Activated CD4-positive, alpha-beta T cell treated with anti-CD3 and anti-CD28 coated beads for 36 hours (primary cell): Measurements from ENCODE around the gene TMED3. TPM values are rescaled to one million over a fixed set of nuclear protein-coding genes. Genes with fewer than 3 reads are reported as not detected.
"Not testable (repeated sequence)": the region's sequence is repeated elsewhere in the genome, so short reads cannot be mapped to it uniquely, and the experiment has no call there.

ENCODE experiments used
- ATAC-seq: fragments of 200-7000 bp; cut with Tn5 transposase; one replicate; pipeline ENCODE4 v1.10.0; 2021; ENCODE audit warnings: mild to moderate bottlenecking, moderate library complexity
- CTCF ChIA-PET: fragments of 350-600 bp; sonication (Branson Sonifier 250); formaldehyde crosslinking; loops from one replicate; lab custom pipeline; 2021; ENCODE audit warnings: antibody characterized with exemption; lab: Charles Lee
- POLR2A ChIA-PET: fragments of 350-600 bp; sonication (Branson Sonifier 250); formaldehyde crosslinking; loops from one replicate; lab custom pipeline; 2021; ENCODE audit warnings: antibody characterized with exemption, inconsistent platforms; lab: Charles Lee
- DNase-seq: peaks from one replicate; pipeline ENCODE4 v3.0.0-alpha.2; 2020
- H3K27ac Mint-ChIP-seq: one replicate; pipeline ENCODE4 v1.8.0; 2021; ENCODE audit warnings: mixed read lengths
- H3K27me3 Mint-ChIP-seq: one replicate; pipeline ENCODE4 v1.8.0; 2021; ENCODE audit warnings: mixed read lengths
- H3K36me3 Mint-ChIP-seq: one replicate; pipeline ENCODE4 v1.8.0; 2021; ENCODE audit warnings: low read depth, mixed read lengths
- H3K4me1 Mint-ChIP-seq: one replicate; pipeline ENCODE4 v1.8.0; 2021; ENCODE audit warnings: mixed read lengths
- H3K4me3 Mint-ChIP-seq: one replicate; pipeline ENCODE4 v1.8.0; 2021; ENCODE audit warnings: mild to moderate bottlenecking, moderate library complexity, mixed read lengths
- H3K9me3 Mint-ChIP-seq: one replicate; pipeline ENCODE4 v1.8.0; 2021; ENCODE audit warnings: low read depth, mixed read lengths
- intact Hi-C, 2 experiments: fragments of 100-400 bp; cut with DNase I in 1 of 2; cut with micrococcal nuclease in 1 of 2; formaldehyde crosslinking; loops; one replicate each; pipeline versions ENCODE4 v1.14.2 to v1.15.1; 2022 to 2024; cut with DNase I, micrococcal nuclease
- total RNA-seq, 2 experiments: library from RNA; stranded (reverse); gene quantifications; one replicate each; pipeline ENCODE4 v1.2.3, GENCODE V29; 2021

TMED3 gene
- total RNA-seq, 2 experiments from 2014 or later, result 33.5 to 37.2 TPM

DNA sequence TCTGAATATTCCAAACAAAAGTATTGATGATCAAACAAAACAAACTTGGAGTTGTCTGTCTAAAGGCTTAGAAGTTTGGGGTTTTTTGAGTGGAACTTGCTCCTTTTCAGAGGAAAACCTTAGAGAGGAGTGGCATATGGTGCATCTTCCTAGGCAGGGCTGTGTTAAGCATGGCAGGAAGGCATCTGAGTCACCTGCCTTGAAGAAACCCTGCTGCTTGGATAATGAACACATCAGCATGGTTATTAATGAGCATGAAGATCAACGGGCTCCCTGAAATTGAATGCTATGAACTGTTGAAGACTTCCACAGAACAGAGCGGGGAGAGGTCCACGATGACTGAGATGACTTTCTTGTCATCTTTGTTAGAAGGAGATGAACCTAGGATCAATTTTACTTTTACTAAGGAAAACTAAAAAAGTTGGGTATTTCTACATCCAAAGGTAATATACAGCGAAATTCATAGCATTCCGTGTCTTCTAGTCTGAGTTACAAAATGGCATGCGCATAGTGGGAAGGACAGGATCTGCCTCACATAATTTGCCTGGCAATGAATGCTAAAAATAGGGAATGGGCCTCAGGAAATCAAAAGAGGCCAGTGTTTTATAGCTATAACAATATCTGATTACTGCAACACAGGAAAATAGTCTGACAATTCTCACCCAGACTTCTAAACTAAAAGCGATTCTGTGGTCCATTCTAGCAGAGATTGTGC lies 11.6 kb upstream of the TMED3 start:
- intact Hi-C loops, result no loop called here
- ChIA-PET CTCF (interaction anchor here (0.6 to 0.7 kb wide), 2 partner anchors 11 to 73 kb away, joined by 3 read pairs; no protein-coding TSS in a partner anchor), POLR2A (no interaction called here)
- no peak overlapping the region for H3K4me3 Mint-ChIP-seq
- no peak overlapping the region for H3K27ac Mint-ChIP-seq
- no peaks in the 10 kb centered on the region for H3K36me3 Mint-ChIP-seq
- no peaks in the 10 kb centered on the region for H3K4me1 Mint-ChIP-seq
- DNase-seq (no peak), ATAC-seq (no peak)
- peaks cover 29% of the 10 kb centered on the region for H3K27me3 Mint-ChIP-seq
- no peaks in the 10 kb centered on the region for H3K9me3 Mint-ChIP-seq

DNA sequence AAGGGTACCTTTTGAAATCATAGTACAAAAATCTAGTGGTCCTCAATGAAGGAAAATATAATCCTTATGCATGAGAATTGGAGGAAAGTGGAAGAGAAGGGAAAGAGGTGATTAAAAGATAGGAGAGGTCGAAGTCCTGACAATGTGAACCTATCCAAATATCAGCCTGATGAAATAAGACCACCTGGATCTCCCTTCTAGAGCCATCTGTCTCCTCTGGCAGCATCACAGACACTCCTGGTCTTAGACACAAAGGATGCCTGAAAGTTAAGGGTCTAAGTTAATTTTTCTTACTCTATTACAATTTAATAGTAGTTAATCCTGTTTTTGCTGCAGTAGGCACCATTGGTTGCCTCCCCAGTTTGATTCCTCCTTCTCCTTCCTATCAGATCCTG lies 11.1 kb upstream of the TMED3 start:
- ChIA-PET CTCF (no interaction called here), POLR2A (no interaction called here)
- DNase-seq (no peak), ATAC-seq (no peak)
- Mint-ChIP-seq H3K27ac (no peak overlapping the region), H3K36me3 (no peaks in the 10 kb centered on the region), H3K9me3 (no peaks in the 10 kb centered on the region), H3K27me3 (peaks cover 35% of the 10 kb centered on the region), H3K4me3 (no peak overlapping the region), H3K4me1 (no peaks in the 10 kb centered on the region)
- intact Hi-C loops, result no loop called here

DNA sequence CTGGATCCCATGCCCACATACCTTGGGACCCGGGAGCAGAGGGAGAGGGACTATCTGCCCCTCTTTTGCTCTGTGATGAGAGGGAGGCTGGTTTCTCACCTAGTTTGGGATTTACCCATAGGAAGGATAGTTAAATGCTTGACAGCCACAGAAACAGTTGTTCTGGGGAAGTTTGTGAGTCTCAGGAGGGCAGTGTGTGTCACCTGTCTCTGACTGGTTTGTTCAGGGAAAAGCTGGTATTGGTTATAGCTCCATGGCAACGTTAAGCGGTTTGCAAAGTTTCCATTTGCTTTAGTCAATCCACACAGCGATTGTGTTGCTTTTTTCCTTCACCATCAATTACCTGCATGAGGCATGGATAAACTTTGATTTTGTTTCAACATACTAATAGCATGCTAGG lies 3.7 kb upstream of the TMED3 start:
- H3K4me3 Mint-ChIP-seq, result no peak overlapping the region
- peaks cover 9% of the 10 kb centered on the region for H3K4me1 Mint-ChIP-seq
- H3K9me3 Mint-ChIP-seq, result no peaks in the 10 kb centered on the region
- intact Hi-C loops, result no loop called here
- ChIA-PET POLR2A (no interaction called here), CTCF (no interaction called here)
- DNase-seq, result no peak
- H3K27ac Mint-ChIP-seq, result no peak overlapping the region
- no peak for ATAC-seq
- H3K36me3 Mint-ChIP-seq, result peaks cover 5% of the 10 kb centered on the region
- H3K27me3 Mint-ChIP-seq, result peaks cover 43% of the 10 kb centered on the region

DNA sequence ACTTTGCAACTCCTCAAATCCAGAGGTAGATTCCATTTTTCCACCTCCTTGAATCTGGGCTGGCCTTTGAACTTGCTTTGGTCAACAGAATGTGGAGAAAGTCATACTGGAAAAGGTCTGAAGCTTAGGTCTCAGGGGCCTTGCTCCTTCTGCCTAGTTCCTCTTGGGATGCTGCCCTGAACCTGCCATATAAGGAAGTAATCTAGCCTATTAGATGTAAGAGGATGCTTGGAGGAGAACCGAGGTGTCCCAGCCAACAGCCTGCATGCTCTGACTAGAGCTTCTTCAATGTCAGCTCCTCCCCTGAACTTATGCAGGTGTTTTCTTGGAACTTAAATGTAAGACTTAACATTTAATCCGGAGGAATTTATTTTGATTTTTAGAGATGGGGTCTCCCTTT lies 2.0 kb upstream of the TMED3 start:
- intact Hi-C loops, result no loop called here
- DNase-seq (no peak), ATAC-seq (no peak)
- ChIA-PET POLR2A (no interaction called here), CTCF (interaction anchor here (0.7 to 1.3 kb wide), 3 partner anchors 11 to 30 kb away, joined by 3 read pairs; no protein-coding TSS in a partner anchor)
- Mint-ChIP-seq H3K4me1 (peaks cover 25% of the 10 kb centered on the region), H3K27ac (no peak overlapping the region), H3K4me3 (no peak overlapping the region), H3K36me3 (peaks cover 19% of the 10 kb centered on the region), H3K9me3 (no peaks in the 10 kb centered on the region), H3K27me3 (peaks cover 37% of the 10 kb centered on the region)

DNA sequence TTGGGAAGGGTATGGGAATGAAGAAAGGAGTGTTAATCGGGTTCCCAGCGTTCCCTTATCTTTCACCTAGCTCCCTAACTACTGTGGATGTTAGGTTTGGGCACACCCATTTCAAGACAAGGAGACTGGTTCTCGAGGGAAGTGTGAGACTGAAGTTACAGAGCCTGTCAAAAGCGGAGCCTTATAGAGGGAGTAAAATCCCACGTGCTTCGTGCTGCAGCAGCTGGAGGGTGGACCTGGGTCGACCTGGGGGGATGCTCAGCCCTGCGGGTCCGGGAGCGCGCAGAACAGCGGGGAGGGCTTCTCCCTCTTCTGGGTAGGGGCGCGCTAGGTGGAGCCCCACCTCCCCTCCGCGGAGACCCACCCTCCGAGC lies 314 bp upstream of the TMED3 start:
- ATAC-seq (peak; percentile 54), DNase-seq (no peak)
- CTCF ChIA-PET, result interaction anchor here (1.2 kb wide), 1 partner anchor 12 kb away, joined by 3 read pairs; no protein-coding TSS in a partner anchor
- Mint-ChIP-seq H3K4me3 (peak overlapping the region; percentile 81), H3K27ac (no peak overlapping the region), H3K4me1 (peaks cover 28% of the 10 kb centered on the region), H3K27me3 (peaks cover 25% of the 10 kb centered on the region), H3K9me3 (no peaks in the 10 kb centered on the region), H3K36me3 (peaks cover 35% of the 10 kb centered on the region)
- POLR2A ChIA-PET, result no interaction called here
- intact Hi-C loops, result loop anchor here in 1 of 2 experiments (2.0 to 5.0 kb wide), 4 partner anchors 657 to 873 kb away; partner anchors contain the start of genes FAH, IREB2 and ZFAND6

DNA sequence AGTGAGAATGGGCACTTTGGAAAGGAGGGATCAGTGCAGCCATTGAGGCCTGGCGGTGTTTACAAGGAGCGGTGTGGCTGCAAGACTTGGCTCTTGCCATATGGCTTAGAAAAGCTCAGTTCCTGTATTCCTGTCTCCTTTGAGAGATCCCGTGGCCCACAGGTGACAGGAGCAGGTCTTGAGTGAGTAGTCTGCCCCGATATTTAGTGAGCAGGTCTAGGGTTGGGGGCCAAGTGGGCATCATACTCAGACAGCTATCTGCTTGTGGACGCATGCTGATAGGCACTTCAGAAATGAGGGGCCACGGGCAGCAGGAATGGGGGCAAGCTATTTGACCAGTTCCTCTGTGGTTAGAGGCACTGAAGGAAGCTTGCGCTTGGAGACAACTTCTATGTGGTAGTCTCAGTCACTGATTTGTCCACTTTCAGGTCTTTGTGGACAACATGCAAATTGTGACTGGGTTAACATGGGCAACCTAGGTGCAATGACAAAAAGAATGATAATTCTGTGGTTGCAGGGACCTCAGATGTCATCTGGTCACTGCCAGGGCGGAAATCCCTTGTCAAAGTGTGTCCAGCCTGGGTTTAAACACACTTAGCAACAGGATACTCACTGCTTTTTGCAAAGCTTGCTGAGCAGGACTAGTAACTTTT lies 1.1 kb downstream of the TMED3 start:
- H3K27ac Mint-ChIP-seq, result peak overlapping the region; percentile 77
- no peaks in the 10 kb centered on the region for H3K9me3 Mint-ChIP-seq
- peak overlapping the region; percentile 81 for H3K4me3 Mint-ChIP-seq
- ChIA-PET POLR2A (no interaction called here), CTCF (interaction anchor here (0.6 to 1.0 kb wide), 3 partner anchors 13 to 670 kb away, joined by 3 read pairs; no protein-coding TSS in a partner anchor)
- intact Hi-C loops, result loop anchor here in 1 of 2 experiments (1.0 to 5.0 kb wide), 5 partner anchors 611 to 875 kb away; partner anchors contain the start of genes FAH, IREB2 and ZFAND6
- H3K27me3 Mint-ChIP-seq, result peaks cover 23% of the 10 kb centered on the region
- ATAC-seq (no peak), DNase-seq (no peak)
- peaks cover 47% of the 10 kb centered on the region for H3K36me3 Mint-ChIP-seq
- peaks cover 35% of the 10 kb centered on the region for H3K4me1 Mint-ChIP-seq

DNA sequence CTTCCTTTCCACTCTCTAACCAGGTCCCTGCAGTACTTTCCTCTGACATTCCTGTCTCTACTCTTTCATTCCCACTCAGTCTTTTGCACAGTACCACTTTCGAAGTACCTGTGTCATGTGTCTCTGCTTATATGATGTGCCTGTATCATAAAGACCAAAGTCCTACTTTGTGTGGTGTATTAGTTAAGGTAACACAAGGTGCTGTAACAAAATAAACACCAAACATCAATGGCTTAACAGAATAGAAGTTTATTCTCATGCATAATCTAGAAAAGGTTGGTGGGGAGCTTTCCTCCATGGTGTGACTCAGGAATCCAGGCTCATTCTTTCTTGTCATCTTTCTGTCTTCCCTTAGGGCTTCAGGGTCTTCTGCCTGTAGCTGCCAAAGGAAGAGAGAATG lies 3.3 kb downstream of the TMED3 start:
- Mint-ChIP-seq H3K4me3 (no peak overlapping the region), H3K27ac (no peak overlapping the region), H3K9me3 (no peaks in the 10 kb centered on the region), H3K36me3 (peaks cover 68% of the 10 kb centered on the region), H3K27me3 (peaks cover 8% of the 10 kb centered on the region), H3K4me1 (peaks cover 39% of the 10 kb centered on the region)
- ATAC-seq (no peak), DNase-seq (no peak)
- intact Hi-C loops, result loop anchor here in 1 of 2 experiments (5.0 kb wide), 3 partner anchors 653 to 877 kb away; partner anchors contain the start of genes FAH and IREB2
- CTCF ChIA-PET, result no interaction called here
- POLR2A ChIA-PET, result no interaction called here

DNA sequence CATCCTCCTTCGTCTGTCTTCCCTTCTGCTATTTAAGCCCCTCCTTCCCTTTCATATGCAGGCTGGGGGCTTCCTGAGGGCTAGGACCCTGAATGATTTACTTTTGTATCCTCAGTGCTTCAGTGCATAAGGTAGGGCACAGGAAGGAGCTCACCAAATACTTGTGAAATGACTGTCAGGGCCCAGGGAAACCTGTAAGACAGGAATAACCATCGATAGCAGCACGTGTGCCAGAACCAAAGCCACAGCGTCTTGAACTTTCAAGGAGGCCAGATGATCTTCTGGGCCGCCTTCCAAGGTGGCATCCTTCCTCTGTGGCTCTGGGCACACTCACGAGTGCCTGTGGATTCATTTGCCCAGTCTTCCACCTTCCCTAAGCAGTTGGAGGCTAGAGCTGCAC lies 3.9 kb downstream of the TMED3 start:
- Mint-ChIP-seq H3K27ac (no peak overlapping the region), H3K4me1 (peaks cover 39% of the 10 kb centered on the region), H3K9me3 (no peaks in the 10 kb centered on the region), H3K27me3 (peaks cover 4% of the 10 kb centered on the region), H3K36me3 (peaks cover 74% of the 10 kb centered on the region), H3K4me3 (no peak overlapping the region)
- CTCF ChIA-PET, result no interaction called here
- POLR2A ChIA-PET, result no interaction called here
- ATAC-seq (no peak), DNase-seq (no peak)
- intact Hi-C loops, result loop anchor here in 1 of 2 experiments (5.0 kb wide), 3 partner anchors 652 to 878 kb away; partner anchors contain the start of genes FAH and IREB2

DNA sequence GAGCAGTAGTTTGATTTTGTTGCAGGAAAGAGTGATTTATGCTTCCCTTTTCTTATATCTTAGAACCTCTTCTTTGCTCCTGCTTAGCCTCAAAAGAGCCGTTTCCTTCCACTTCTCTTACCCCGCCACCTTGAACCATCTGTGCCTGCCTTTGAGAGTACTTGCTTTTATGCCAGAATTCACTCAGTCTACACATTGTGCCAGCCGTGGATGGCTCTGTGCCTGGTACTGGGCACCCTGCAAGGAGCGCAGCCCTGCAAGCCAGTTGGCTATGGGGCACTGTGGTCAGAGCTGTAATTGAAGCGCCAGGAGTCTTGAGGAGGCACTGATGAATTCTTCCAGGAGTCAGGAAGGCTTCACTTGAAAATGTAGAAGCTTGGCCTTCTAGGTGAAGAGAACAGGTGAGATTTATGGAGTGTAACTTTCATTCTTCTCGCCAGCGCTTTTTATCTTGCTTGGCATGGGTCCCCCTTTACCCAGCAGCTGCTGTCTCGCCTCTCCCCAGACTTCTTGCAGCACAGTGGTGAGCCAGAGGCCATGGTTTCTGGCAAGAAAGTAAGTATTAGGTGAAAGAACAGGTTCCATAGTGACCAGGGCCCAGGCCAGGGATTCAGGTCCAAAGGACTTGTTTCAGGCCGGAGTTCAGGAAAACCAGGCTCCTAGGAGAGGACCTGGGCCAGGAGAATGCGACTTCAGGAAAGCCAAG lies 4.9 kb downstream of the TMED3 start:
- intact Hi-C loops, result no loop called here
- ChIA-PET POLR2A (no interaction called here), CTCF (interaction anchor here (0.6 to 1.1 kb wide), 2 partner anchors 18 to 24 kb away, joined by 3 to 4 read pairs; no protein-coding TSS in a partner anchor)
- Mint-ChIP-seq H3K36me3 (peaks cover 79% of the 10 kb centered on the region), H3K27me3 (no peaks in the 10 kb centered on the region), H3K4me1 (peaks cover 39% of the 10 kb centered on the region), H3K27ac (no peak overlapping the region), H3K9me3 (no peaks in the 10 kb centered on the region), H3K4me3 (no peak overlapping the region)
- no peak for ATAC-seq
- DNase-seq, result no peak

DNA sequence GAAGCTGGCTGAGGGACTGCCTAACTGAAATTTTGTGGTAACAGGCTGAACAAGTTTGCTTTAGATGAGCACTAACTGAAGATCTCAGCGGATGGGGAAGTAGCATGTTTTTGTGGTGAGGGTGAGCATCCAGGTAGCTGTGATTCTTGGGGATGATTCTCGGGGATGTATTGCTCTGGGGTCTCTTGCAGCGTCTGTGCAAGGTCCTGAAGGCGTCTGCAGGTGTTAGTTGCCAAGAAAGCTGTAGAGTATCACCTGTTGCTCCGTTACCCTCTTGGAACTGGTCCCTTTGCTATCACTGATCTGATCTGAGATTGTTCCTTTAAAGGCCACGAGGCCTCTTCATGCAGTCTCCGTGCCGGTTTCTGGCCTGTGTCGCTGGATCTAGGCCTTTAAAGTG lies 6.0 kb downstream of the TMED3 start:
- POLR2A ChIA-PET, result no interaction called here
- no peaks in the 10 kb centered on the region for H3K9me3 Mint-ChIP-seq
- intact Hi-C loops, result no loop called here

DNA sequence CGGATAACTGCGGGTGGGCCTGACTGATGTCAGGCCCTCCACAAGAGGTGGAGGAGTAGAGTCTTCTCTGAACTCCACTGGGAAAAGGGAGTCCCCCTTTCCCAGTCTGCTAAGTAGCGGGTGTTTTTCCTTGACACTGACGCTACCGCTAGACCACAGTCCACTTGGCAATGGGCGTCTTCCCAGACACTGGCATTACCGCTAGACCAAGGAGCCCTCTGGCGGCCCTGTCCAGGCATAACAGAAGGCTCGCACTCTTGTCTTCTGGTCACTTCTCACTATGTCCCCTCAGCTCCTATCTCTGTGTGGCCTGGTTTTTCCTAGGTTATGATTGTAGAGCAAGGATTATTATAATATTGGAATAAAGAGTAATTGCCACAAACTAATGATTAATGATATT lies 9.1 kb downstream of the TMED3 start:
- not testable (repeated sequence) for H3K4me3 Mint-ChIP-seq, DNase-seq, H3K27ac Mint-ChIP-seq

More for the DNA sequence above, 6.0 kb downstream of the TMED3 start:
- Mint-ChIP-seq H3K27ac (no peak overlapping the region), H3K36me3 (peaks cover 84% of the 10 kb centered on the region), H3K4me1 (peaks cover 36% of the 10 kb centered on the region), H3K27me3 (no peaks in the 10 kb centered on the region), H3K4me3 (no peak overlapping the region)
- DNase-seq, result no peak
- CTCF ChIA-PET, result interaction anchor here (0.7 to 2.0 kb wide), 2 partner anchors 23 to 223 kb away, joined by 3 to 4 read pairs; no protein-coding TSS in a partner anchor
- ATAC-seq, result no peak

More for the DNA sequence above, 9.1 kb downstream of the TMED3 start:
- H3K27me3 Mint-ChIP-seq, H3K9me3 Mint-ChIP-seq, ATAC-seq, intact Hi-C loops, POLR2A ChIA-PET: not testable (repeated sequence)
- Mint-ChIP-seq H3K36me3 (peaks cover 80% of the 10 kb centered on the region), H3K4me1 (peaks cover 13% of the 10 kb centered on the region)
- CTCF ChIA-PET, result interaction anchor here (0.6 kb wide), 1 partner anchor 20 kb away, joined by 3 read pairs; no protein-coding TSS in a partner anchor
